HepG2 (cell line): ENCODE results near the gene FHIT. TPM values are rescaled to one million over a fixed set of nuclear protein-coding genes. Genes with fewer than 3 reads are reported as not detected.

Experiments
- ATAC-seq: fragments of 200-7000 bp; cut with Tn5 transposase; 3 replicates; pipeline ENCODE4 v1.9.1; 2020; ENCODE audit warnings: mild to moderate bottlenecking, moderate library complexity
- BruUV-seq: library from RNA; stranded (reverse); fragments of 400-500 nt; replicated peaks from 2 replicates; lab custom pipeline; 2021; lab: Mats Ljungman, UMichigan
- CTCF ChIA-PET: fragments of 300-600 bp; formaldehyde crosslinking; extraction: SDS; loops from one replicate; lab custom pipeline; 2021; ENCODE audit warnings: low total read pairs, inconsistent platforms, low intra/inter-chr PET ratio; lab: Yijun Ruan, JAX
- POLR2A ChIA-PET: fragments of 350-600 bp; sonication (Branson Sonifier 250); formaldehyde crosslinking; loops from one replicate; lab custom pipeline; 2020; ENCODE audit warnings: antibody characterized with exemption, inconsistent platforms; lab: Yijun Ruan, JAX
- DNase-seq: peaks from one replicate; pipeline ENCODE4 v3.0.0-alpha.2; 2015; ENCODE audit warnings: low spot score
- FAIRE-seq: peaks from 3 replicates; lab custom pipeline; 2011; peaks lifted over from hg19 to GRCh38; lab: Jason Lieb, UNC
- H2AFZ ChIP-seq: one replicate; pipeline ENCODE4 v1.6.1; 2011; ENCODE audit warnings: low read length, inconsistent platforms
- H3K27ac ChIP-seq: fragments of 300-600 bp; 3 replicates; pipeline ENCODE4 v1.8.0; 2011; ENCODE audit warnings: mixed run types, mild to moderate bottlenecking, mixed read lengths, low read length, inconsistent platforms; ENCODE audit not compliant: insufficient read depth; ENCODE audit errors: extremely low read length
- H3K27me3 ChIP-seq, 2 experiments: fragments of 200-600 bp in 1 of 2; 2 replicates in 1 of 2; 3 replicates in 1 of 2; pipeline versions ENCODE4 v1.6.0 to v1.8.0; 2011; ENCODE audit warnings: low read length in 2 of 2, mild to moderate bottlenecking in 2 of 2, moderate library complexity in 2 of 2, inconsistent platforms in 1 of 2; ENCODE audit not compliant: insufficient read depth in 2 of 2, control insufficient read depth in 1 of 2
- H3K36me3 ChIP-seq, 2 experiments: fragments of 200-600 bp in 1 of 2; replicated peaks in 1 of 2; 2 replicates in 1 of 2; 3 replicates in 1 of 2; pipeline versions ENCODE4 v1.5.1 to v1.8.0; 2011; ENCODE audit warnings: low read length in 2 of 2, inconsistent platforms in 1 of 2; ENCODE audit not compliant: insufficient read depth in 2 of 2, control insufficient read depth in 1 of 2
- H3K4me1 ChIP-seq: 2 replicates; pipeline ENCODE4 v1.5.1; 2012; ENCODE audit warnings: low read length, inconsistent platforms; ENCODE audit not compliant: insufficient read depth
- H3K4me2 ChIP-seq: 2 replicates; pipeline ENCODE4 v1.6.0; 2011; ENCODE audit warnings: low read depth, low read length, inconsistent platforms
- H3K4me3 ChIP-seq, 3 experiments: fragments of 200-600 bp in 1 of 3; sonication (generic), shearing (Covaris generic) in 1 of 3; replicated peaks in 1 of 3; 2 replicates each; pipeline ENCODE4 v1.5.1; 2011 to 2016; ENCODE audit warnings: low read length in 3 of 3, inconsistent platforms in 2 of 3, low read depth in 2 of 3, mild to moderate bottlenecking in 2 of 3, control low read depth in 1 of 3, mixed read lengths in 1 of 3; ENCODE audit not compliant: insufficient read depth in 1 of 3
- H3K79me2 ChIP-seq: one replicate; pipeline ENCODE4 v1.6.1; 2011; ENCODE audit warnings: low read length, inconsistent platforms; ENCODE audit not compliant: insufficient read depth
- H3K9ac ChIP-seq: 2 replicates; pipeline ENCODE4 v1.6.0; 2011; ENCODE audit warnings: mild to moderate bottlenecking, low read depth, low read length, inconsistent platforms; ENCODE audit not compliant: insufficient read depth
- H3K9me3 ChIP-seq: 2 replicates; pipeline ENCODE4 v1.5.1; 2012; ENCODE audit warnings: mild to moderate bottlenecking, low read length
- H4K20me1 ChIP-seq: 2 replicates; pipeline ENCODE4 v1.6.0; 2011; ENCODE audit warnings: inconsistent platforms, mild to moderate bottlenecking, low read length, moderate library complexity; ENCODE audit not compliant: insufficient read depth
- ATF6 ChIP-seq: sonication (generic); formaldehyde crosslinking; conservative IDR thresholded peaks from 2 replicates; pipeline ENCODE4 v1.4.0; 2020; ENCODE audit warnings: missing genetic modification reagents
- MTA1 ChIP-seq: sonication (generic); formaldehyde crosslinking; IDR thresholded peaks from 2 replicates; pipeline ENCODE4 v1.4.0; 2020; ENCODE audit warnings: missing genetic modification reagents, mild to moderate bottlenecking, borderline replicate concordance
- POLR2AphosphoS2 ChIP-seq: IDR thresholded peaks from 2 replicates; pipeline ENCODE4 v1.6.1; 2011; ENCODE audit warnings: low read depth, low read length, improper control_type of control experiment
- RBFOX2 ChIP-seq: fragments of 200-400 bp; formaldehyde crosslinking; IDR thresholded peaks from 2 replicates; pipeline ENCODE4 v1.6.1; 2017; ENCODE audit warnings: low read depth, mild to moderate bottlenecking, low read length
- SMAD3 ChIP-seq: sonication (generic); formaldehyde crosslinking; IDR thresholded peaks from 2 replicates; pipeline ENCODE4 v1.4.0; 2020; ENCODE audit warnings: missing genetic modification reagents
- TFDP2 ChIP-seq: sonication (generic); formaldehyde crosslinking; IDR thresholded peaks from 2 replicates; pipeline ENCODE4 v1.4.0; 2020; ENCODE audit warnings: missing genetic modification reagents
- ZBTB21 ChIP-seq: sonication (generic); formaldehyde crosslinking; IDR thresholded peaks from 2 replicates; pipeline ENCODE4 v1.4.0; 2020; ENCODE audit warnings: missing genetic modification reagents
- ZFX ChIP-seq: sonication (generic); formaldehyde crosslinking; IDR thresholded peaks from 2 replicates; pipeline ENCODE4 v1.4.0; 2020; ENCODE audit warnings: mild to moderate bottlenecking, low read depth, missing genetic modification reagents, moderate library complexity
- ZNF138 ChIP-seq: sonication (generic); formaldehyde crosslinking; IDR thresholded peaks from 2 replicates; pipeline ENCODE4 v1.5.0; 2020; ENCODE audit warnings: mild to moderate bottlenecking, low read depth, missing genetic modification reagents
- ZNF329 ChIP-seq: sonication (generic); formaldehyde crosslinking; IDR thresholded peaks from 2 replicates; pipeline ENCODE4 v1.9.0; 2021; ENCODE audit warnings: low read depth, mild to moderate bottlenecking, missing genetic modification reagents
- ZNF775 ChIP-seq: sonication (generic); formaldehyde crosslinking; IDR thresholded peaks from 2 replicates; pipeline ENCODE4 v1.4.0; 2020; ENCODE audit warnings: missing genetic modification reagents, mild to moderate bottlenecking, moderate library complexity, borderline replicate concordance
- ZNF883 ChIP-seq: sonication (generic); formaldehyde crosslinking; IDR thresholded peaks from 2 replicates; pipeline ENCODE4 v1.5.1; 2020; ENCODE audit warnings: mild to moderate bottlenecking, missing genetic modification reagents; ENCODE audit errors: not compliant biosample characterization
- ZSCAN29 ChIP-seq: sonication (generic); formaldehyde crosslinking; conservative IDR thresholded peaks from 2 replicates; pipeline ENCODE4 v1.4.0; 2020; ENCODE audit warnings: mild to moderate bottlenecking, missing genetic modification reagents
- ZSCAN31 ChIP-seq: sonication (generic); formaldehyde crosslinking; IDR thresholded peaks from 2 replicates; pipeline ENCODE4 v1.5.0; 2020; ENCODE audit warnings: low read depth, mild to moderate bottlenecking, missing genetic modification reagents
- ZUFSP ChIP-seq: sonication (generic); formaldehyde crosslinking; IDR thresholded peaks from 2 replicates; pipeline ENCODE4 v1.9.0; 2021; ENCODE audit warnings: missing genetic modification reagents, mild to moderate bottlenecking, borderline replicate concordance
- in situ Hi-C: cut with HindIII; loops from 2 replicates; pipeline ENCODE4 v1.10.0; 2017; ENCODE audit warnings: low pct_unique_long_range_greater_than_20kb; ENCODE audit not compliant: extremely low pct_ligation_motif_present
- intact Hi-C: fragments of 100-400 bp; cut with micrococcal nuclease; formaldehyde crosslinking; loops from one replicate; pipeline ENCODE4 v1.10.0; 2022; ENCODE audit not compliant: unreplicated experiment
- polyA plus RNA-seq, 8 experiments: library from polyadenylated mRNA; depleted of rRNA in 3 of 8; stranded (reverse) in 7 of 8; unstranded in 1 of 8; fragments of >200 nt; fragmentation: Illumina TruSeq in 4 of 8; extraction: Trizol in 4 of 8; gene quantifications; 2 replicates each; pipeline versions ENCODE4 v1.2.1 to v1.2.3, GENCODE V29; 2011 to 2016; ENCODE audit warnings: low read depth in 4 of 8, missing spikeins in 1 of 8, mixed read lengths in 1 of 8; ENCODE audit not compliant: insufficient read depth in 1 of 8
- total RNA-seq, 5 experiments: library from RNA; depleted of rRNA; stranded (reverse); fragments of >200 nt; fragmentation: Illumina TruSeq; extraction: Trizol; gene quantifications; 2 replicates each; pipeline ENCODE4 v1.2.3, GENCODE V29; 2016; ENCODE audit warnings: low read depth in 1 of 5

The FHIT gene
- total and polyA plus RNA-seq, 2 of the 13 experiments (the other 11 are each of a cell fraction or from before 2014, with no cell fraction given) = 4.0 to 4.6 TPM

GRCh38 chr3:60131618-60132017, 1119.6 kb downstream of the FHIT start:
- ChIA-PET CTCF (no interaction called here), POLR2A (no interaction called here)
- no peaks in the 10 kb centered on the region for H4K20me1 ChIP-seq
- H2AFZ ChIP-seq = no peak overlapping the region
- H3K4me2 ChIP-seq = no peak overlapping the region
- ATAC-seq (no peak), DNase-seq (no peak), FAIRE-seq (no peak)
- BruUV-seq = no TSS peak
- in situ Hi-C loops = no loop called here
- H3K9ac ChIP-seq = no peak overlapping the region
- no peaks in the 10 kb centered on the region for H3K4me1 ChIP-seq
- no peak for TF ChIP-seq ZNF329 (CRISPR knock-in tag)
- TF ChIP-seq ATF6 (CRISPR knock-in tag) = no peak
- no peak for TF ChIP-seq MTA1 (CRISPR knock-in tag)
- no peak for TF ChIP-seq ZSCAN29
- TF ChIP-seq ZUFSP (CRISPR knock-in tag) = no peak
- TF ChIP-seq ZNF138 = no peak
- TF ChIP-seq SMAD3 (CRISPR knock-in tag) = no peak
- TF ChIP-seq ZFX (CRISPR knock-in tag) = no peak
- TF ChIP-seq POLR2AphosphoS2 = no peak
- no peak for TF ChIP-seq ZNF775 (CRISPR knock-in tag)
- TF ChIP-seq RBFOX2 = no peak
- TF ChIP-seq TFDP2 (CRISPR knock-in tag) = no peak
- no peak for TF ChIP-seq ZNF883 (CRISPR knock-in tag)
- no peak for TF ChIP-seq ZSCAN31 (CRISPR knock-in tag)
- no peak for TF ChIP-seq ZBTB21 (CRISPR knock-in tag)
- intact Hi-C loops = no loop called here
- no peak overlapping the region for H3K4me3 ChIP-seq
- no peaks in the 10 kb centered on the region for H3K79me2 ChIP-seq
- H3K27ac ChIP-seq = no peak overlapping the region
- H3K27me3 ChIP-seq = no peaks in the 10 kb centered on the region; a peak in 1 of 5 replicates
- no peaks in the 10 kb centered on the region for H3K9me3 ChIP-seq
- no peaks in the 10 kb centered on the region for H3K36me3 ChIP-seq
